ENCODE measurements around the gene IFNGR2. TPM values are rescaled to one million over a fixed set of nuclear protein-coding genes. Genes with fewer than 3 reads are reported as not detected.
A peak's percentile ranks its signal among the peaks of the same experiment; 100 is the strongest.

Gene IFNGR2
- total and polyA plus RNA-seq, 2 of the 13 experiments (the other 11 are each of a cell fraction or from before 2014, with no cell fraction given) = 61.3 to 117 TPM

DNA sequence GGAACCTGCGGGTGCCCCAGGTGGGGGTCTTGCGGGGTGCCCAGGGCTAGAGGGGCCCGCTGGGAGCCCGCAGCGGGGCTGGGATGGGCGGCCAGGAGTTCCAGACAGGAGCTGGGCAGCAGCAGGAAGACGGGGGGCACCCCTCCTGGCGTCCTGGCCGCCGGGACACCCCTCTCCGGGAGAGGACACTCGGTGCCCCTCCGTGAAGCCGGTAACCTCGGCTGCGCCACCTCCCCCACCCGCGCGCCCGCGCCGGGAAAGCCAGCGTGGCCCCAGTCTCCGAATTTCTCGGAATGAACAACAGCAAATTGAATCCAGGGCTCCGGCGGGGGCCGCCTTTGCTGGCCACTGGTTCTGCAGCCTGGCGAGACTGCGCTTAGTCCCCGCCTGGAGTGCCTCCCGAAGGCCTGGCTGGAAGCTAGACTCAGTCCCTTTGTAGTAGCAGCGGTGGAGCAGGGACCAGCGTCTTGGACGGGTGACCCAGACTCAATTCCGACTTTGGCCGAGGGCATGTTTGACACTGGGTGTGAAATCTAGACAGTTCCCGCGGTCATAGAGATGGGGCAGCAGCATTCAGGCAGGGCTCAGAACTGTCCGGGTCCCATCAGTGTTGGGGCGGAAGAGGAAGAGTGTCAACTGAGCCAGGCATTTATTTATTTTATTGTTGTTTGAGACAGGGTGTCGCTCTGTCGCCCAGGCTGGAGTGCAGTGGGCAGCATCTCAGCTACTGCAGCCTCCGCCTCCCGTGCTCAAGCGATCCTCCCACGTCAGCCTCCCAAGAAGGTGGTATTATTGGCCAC, 773 bp downstream of the IFNGR2 start (continued):
- TF ChIP-seq, protein P1, sequence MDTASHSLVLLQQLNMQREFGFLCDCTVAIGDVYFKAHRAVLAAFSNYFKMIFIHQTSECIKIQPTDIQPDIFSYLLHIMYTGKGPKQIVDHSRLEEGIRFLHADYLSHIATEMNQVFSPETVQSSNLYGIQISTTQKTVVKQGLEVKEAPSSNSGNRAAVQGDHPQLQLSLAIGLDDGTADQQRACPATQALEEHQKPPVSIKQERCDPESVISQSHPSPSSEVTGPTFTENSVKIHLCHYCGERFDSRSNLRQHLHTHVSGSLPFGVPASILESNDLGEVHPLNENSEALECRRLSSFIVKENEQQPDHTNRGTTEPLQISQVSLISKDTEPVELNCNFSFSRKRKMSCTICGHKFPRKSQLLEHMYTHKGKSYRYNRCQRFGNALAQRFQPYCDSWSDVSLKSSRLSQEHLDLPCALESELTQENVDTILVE (CRISPR knock-in tag; IDR thresholded peaks at IDR 0.05) = no peak
- TF ChIP-seq, protein P2, sequence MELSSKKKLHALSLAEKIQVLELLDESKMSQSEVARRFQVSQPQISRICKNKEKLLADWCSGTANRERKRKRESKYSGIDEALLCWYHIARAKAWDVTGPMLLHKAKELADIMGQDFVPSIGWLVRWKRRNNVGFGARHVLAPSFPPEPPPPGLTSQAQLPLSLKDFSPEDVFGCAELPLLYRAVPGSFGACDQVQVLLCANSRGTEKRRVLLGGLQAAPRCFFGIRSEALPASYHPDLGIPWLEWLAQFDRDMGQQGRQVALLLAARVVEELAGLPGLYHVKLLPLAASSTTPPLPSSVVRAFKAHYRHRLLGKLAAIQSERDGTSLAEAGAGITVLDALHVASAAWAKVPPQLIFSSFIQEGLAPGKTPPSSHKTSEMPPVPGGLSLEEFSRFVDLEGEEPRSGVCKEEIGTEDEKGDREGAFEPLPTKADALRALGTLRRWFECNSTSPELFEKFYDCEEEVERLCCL (CRISPR knock-in tag; IDR thresholded peaks at IDR 0.05; ENCODE audit: borderline replicate concordance) = no peak
- TF ChIP-seq ZNF850 (CRISPR knock-in tag; conservative IDR thresholded peaks at IDR 0.05) (no peak; the same call in 1 of the 2 replicates), POLR2A (IDR thresholded peaks at IDR 0.05; ENCODE audit: insufficient read depth in 1 of 2, low read depth in 2 of 2, low read length in 2 of 2) (peak; percentile 42 to 48; a peak in 3 of 4 replicates), IRF2 (CRISPR knock-in tag; IDR thresholded peaks at IDR 0.05) (no peak), ZNF205 (CRISPR knock-in tag; IDR thresholded peaks at IDR 0.05) (no peak), ZFP90 (CRISPR knock-in tag; IDR thresholded peaks at IDR 0.05; ENCODE audit: borderline replicate concordance) (no peak), ASH2L (IDR thresholded peaks at IDR 0.05; ENCODE audit: insufficient read length, low read depth, low read length) (peak; percentile 46), ZNF709 (CRISPR knock-in tag; IDR thresholded peaks at IDR 0.05) (peak; percentile 37; the same call in 1 of the 2 replicates), SMC3 (IDR thresholded peaks at IDR 0.05; ENCODE audit: low read length) (no peak), ZNF720 (CRISPR knock-in tag; IDR thresholded peaks at IDR 0.05) (no peak), FOXM1 (CRISPR knock-in tag; IDR thresholded peaks at IDR 0.05) (no peak), JUNB (CRISPR knock-in tag; IDR thresholded peaks at IDR 0.05; ENCODE audit: borderline replicate concordance) (no peak), JDP2 (CRISPR knock-in tag; IDR thresholded peaks at IDR 0.05; ENCODE audit: borderline replicate concordance) (no peak), GATAD2A (CRISPR knock-in tag; IDR thresholded peaks at IDR 0.05) (no peak)
- TF ChIP-seq, protein P3, sequence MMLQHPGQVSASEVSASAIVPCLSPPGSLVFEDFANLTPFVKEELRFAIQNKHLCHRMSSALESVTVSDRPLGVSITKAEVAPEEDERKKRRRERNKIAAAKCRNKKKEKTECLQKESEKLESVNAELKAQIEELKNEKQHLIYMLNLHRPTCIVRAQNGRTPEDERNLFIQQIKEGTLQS (CRISPR knock-in tag; IDR thresholded peaks at IDR 0.05) = no peak
- TF ChIP-seq, protein P4, sequence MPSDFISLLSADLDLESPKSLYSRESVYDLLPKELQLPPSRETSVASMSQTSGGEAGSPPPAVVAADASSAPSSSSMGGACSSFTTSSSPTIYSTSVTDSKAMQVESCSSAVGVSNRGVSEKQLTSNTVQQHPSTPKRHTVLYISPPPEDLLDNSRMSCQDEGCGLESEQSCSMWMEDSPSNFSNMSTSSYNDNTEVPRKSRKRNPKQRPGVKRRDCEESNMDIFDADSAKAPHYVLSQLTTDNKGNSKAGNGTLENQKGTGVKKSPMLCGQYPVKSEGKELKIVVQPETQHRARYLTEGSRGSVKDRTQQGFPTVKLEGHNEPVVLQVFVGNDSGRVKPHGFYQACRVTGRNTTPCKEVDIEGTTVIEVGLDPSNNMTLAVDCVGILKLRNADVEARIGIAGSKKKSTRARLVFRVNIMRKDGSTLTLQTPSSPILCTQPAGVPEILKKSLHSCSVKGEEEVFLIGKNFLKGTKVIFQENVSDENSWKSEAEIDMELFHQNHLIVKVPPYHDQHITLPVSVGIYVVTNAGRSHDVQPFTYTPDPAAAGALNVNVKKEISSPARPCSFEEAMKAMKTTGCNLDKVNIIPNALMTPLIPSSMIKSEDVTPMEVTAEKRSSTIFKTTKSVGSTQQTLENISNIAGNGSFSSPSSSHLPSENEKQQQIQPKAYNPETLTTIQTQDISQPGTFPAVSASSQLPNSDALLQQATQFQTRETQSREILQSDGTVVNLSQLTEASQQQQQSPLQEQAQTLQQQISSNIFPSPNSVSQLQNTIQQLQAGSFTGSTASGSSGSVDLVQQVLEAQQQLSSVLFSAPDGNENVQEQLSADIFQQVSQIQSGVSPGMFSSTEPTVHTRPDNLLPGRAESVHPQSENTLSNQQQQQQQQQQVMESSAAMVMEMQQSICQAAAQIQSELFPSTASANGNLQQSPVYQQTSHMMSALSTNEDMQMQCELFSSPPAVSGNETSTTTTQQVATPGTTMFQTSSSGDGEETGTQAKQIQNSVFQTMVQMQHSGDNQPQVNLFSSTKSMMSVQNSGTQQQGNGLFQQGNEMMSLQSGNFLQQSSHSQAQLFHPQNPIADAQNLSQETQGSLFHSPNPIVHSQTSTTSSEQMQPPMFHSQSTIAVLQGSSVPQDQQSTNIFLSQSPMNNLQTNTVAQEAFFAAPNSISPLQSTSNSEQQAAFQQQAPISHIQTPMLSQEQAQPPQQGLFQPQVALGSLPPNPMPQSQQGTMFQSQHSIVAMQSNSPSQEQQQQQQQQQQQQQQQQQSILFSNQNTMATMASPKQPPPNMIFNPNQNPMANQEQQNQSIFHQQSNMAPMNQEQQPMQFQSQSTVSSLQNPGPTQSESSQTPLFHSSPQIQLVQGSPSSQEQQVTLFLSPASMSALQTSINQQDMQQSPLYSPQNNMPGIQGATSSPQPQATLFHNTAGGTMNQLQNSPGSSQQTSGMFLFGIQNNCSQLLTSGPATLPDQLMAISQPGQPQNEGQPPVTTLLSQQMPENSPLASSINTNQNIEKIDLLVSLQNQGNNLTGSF (CRISPR knock-in tag; IDR thresholded peaks at IDR 0.05) = no peak

All from HepG2 (cell line).